Stimulated activated CD8-positive, alpha-beta memory T cell treated with anti-CD3 and anti-CD28 coated beads, Interleukin-15, amount 100 ng/mL, for 48 hours (primary cell): Measurements from ENCODE around the gene HS3ST3B1.
A peak's percentile ranks its signal among the peaks of the same experiment; 100 is the strongest.

Experiments used
- DNase-seq, 2 donors: peaks; one replicate each; pipeline ENCODE4 v3.0.0-alpha.2; 2020; ENCODE audit warnings: low read depth in 2 of 2

Gene HS3ST3B1

GRCh38 chr17:14303343-14304221 lies 2.7 kb downstream of the HS3ST3B1 start:
- no peak for DNase-seq

GRCh38 chr17:14304222-14304772 lies 3.4 kb downstream of the HS3ST3B1 start:
- no peak for DNase-seq

- no peak for DNase-seq
Measured at GRCh38 chr17:14304773-14305517, 4.1 kb downstream of the HS3ST3B1 start.

- DNase-seq, result no peak
Measured at GRCh38 chr17:14305785-14306496, 5.1 kb downstream of the HS3ST3B1 start.

GRCh38 chr17:14306596-14306995 lies 5.7 kb downstream of the HS3ST3B1 start:
- DNase-seq, result no peak

GRCh38 chr17:14307560-14308024 lies 6.7 kb downstream of the HS3ST3B1 start:
- no peak for DNase-seq

GRCh38 chr17:14308636-14308964 lies 7.7 kb downstream of the HS3ST3B1 start:
- no peak for DNase-seq

- DNase-seq, result peak; percentile 90 to 91
Measured at GRCh38 chr17:14308965-14309879, 8.3 kb downstream of the HS3ST3B1 start.

GRCh38 chr17:14310101-14310500 lies 9.2 kb downstream of the HS3ST3B1 start:
- DNase-seq, result no peak

- no peak for DNase-seq
Measured at GRCh38 chr17:14310605-14311004, 9.7 kb downstream of the HS3ST3B1 start.

GRCh38 chr17:14311186-14311705 lies 10.4 kb downstream of the HS3ST3B1 start:
- no peak for DNase-seq

GRCh38 chr17:14311981-14312380 lies 11.1 kb downstream of the HS3ST3B1 start:
- DNase-seq, result no peak

GRCh38 chr17:14312522-14312921 lies 11.6 kb downstream of the HS3ST3B1 start:
- no peak for DNase-seq

GRCh38 chr17:14316126-14316832 lies 15.4 kb downstream of the HS3ST3B1 start:
- no peak for DNase-seq

- no peak for DNase-seq
Measured at GRCh38 chr17:14317383-14317782, 16.5 kb downstream of the HS3ST3B1 start.

- DNase-seq, result no peak
Measured at GRCh38 chr17:14318109-14318917, 17.4 kb downstream of the HS3ST3B1 start.

GRCh38 chr17:14318918-14319205 lies 18.0 kb downstream of the HS3ST3B1 start:
- DNase-seq, result no peak

GRCh38 chr17:14320098-14320497 lies 19.2 kb downstream of the HS3ST3B1 start:
- DNase-seq, result no peak

- DNase-seq, result no peak
Measured at GRCh38 chr17:14320734-14321475, 20.0 kb downstream of the HS3ST3B1 start.
